Endothelial cell of umbilical vein (primary cell): Measurements from ENCODE around the gene SKP1. TPM values are rescaled to one million over a fixed set of nuclear protein-coding genes. Genes with fewer than 3 reads are reported as not detected.

Experiments used
- BruUV-seq: library from RNA; stranded (reverse); fragments of 400-500 nt; replicated peaks from 2 replicates; lab custom pipeline; 2021; lab: Mats Ljungman, UMichigan
- CTCF ChIA-PET: fragments of 300-600, 350-600 bp; sonication (Branson Sonifier 250); formaldehyde crosslinking; loops from one replicate; lab custom pipeline; 2021; ENCODE audit warnings: antibody characterized with exemption, inconsistent platforms; lab: Charles Lee
- POLR2A ChIA-PET: fragments of 300-600, 350-600 bp; sonication (Branson Sonifier 250); formaldehyde crosslinking; loops from one replicate; lab custom pipeline; 2021; ENCODE audit warnings: antibody characterized with exemption, inconsistent platforms; lab: Charles Lee
- DNase-seq: peaks from one replicate; pipeline ENCODE4 v3.0.0-alpha.2; 2011; ENCODE audit warnings: low read depth, low spot score
- FAIRE-seq: peaks from 2 replicates; lab custom pipeline; 2011; peaks lifted over from hg19 to GRCh38; lab: Jason Lieb, UNC
- H2AFZ ChIP-seq: 2 replicates; pipeline ENCODE4 v1.6.0; 2012; ENCODE audit warnings: low read depth, low read length, control low read depth, inconsistent platforms
- H3K27ac ChIP-seq: 2 replicates; pipeline ENCODE4 v1.5.1; 2011; ENCODE audit warnings: low read depth, mild to moderate bottlenecking, control low read depth, low read length, moderate library complexity; ENCODE audit not compliant: insufficient read depth
- H3K27me3 ChIP-seq, 2 experiments: 2 replicates each; pipeline versions ENCODE4 v1.6.0 to v1.6.1; 2011; ENCODE audit warnings: low read length in 2 of 2, mixed read lengths in 1 of 2; ENCODE audit not compliant: control insufficient read depth in 2 of 2, insufficient read depth in 2 of 2
- H3K36me3 ChIP-seq, 2 experiments: 2 replicates in 1 of 2; 3 replicates in 1 of 2; pipeline ENCODE4 v1.5.1; 2011; ENCODE audit warnings: low read length in 2 of 2, mild to moderate bottlenecking in 1 of 2, moderate library complexity in 1 of 2; ENCODE audit not compliant: control insufficient read depth in 2 of 2, insufficient read depth in 2 of 2; ENCODE audit errors: extremely low read depth in 1 of 2
- H3K4me1 ChIP-seq: 3 replicates; pipeline ENCODE4 v1.5.1; 2011; ENCODE audit warnings: mild to moderate bottlenecking, low read length; ENCODE audit not compliant: control insufficient read depth, insufficient read depth; ENCODE audit errors: extremely low read depth
- H3K4me2 ChIP-seq: 2 replicates; pipeline ENCODE4 v1.6.1; 2011; ENCODE audit warnings: low read length, control low read depth, mixed read lengths; ENCODE audit not compliant: insufficient read depth
- H3K4me3 ChIP-seq, 3 experiments: fragments of 200-600 bp in 1 of 3; sonication (generic), shearing (Covaris generic) in 1 of 3; replicated peaks in 1 of 3; 2 replicates each; pipeline ENCODE4 v1.5.1; 2011 to 2016; ENCODE audit warnings: control low read depth in 3 of 3, low read length in 3 of 3, mild to moderate bottlenecking in 2 of 3, inconsistent platforms in 1 of 3, low read depth in 1 of 3, moderate library complexity in 1 of 3; ENCODE audit not compliant: insufficient read depth in 1 of 3
- H3K79me2 ChIP-seq: 2 replicates; pipeline ENCODE4 v1.6.0; 2012; ENCODE audit warnings: low read length, inconsistent platforms; ENCODE audit not compliant: control insufficient read depth, insufficient read depth
- H3K9ac ChIP-seq: replicated peaks from 2 replicates; pipeline ENCODE3; 2011; ENCODE audit warnings: low read length, control low read depth; ENCODE audit not compliant: insufficient read depth; ENCODE audit errors: extremely low read depth
- H3K9me1 ChIP-seq: replicated peaks from 3 replicates; pipeline ENCODE4 v1.6.0; 2011; ENCODE audit warnings: mild to moderate bottlenecking, low read length; ENCODE audit not compliant: control insufficient read depth, insufficient read depth; ENCODE audit errors: extremely low read depth
- H3K9me3 ChIP-seq: replicated peaks from 2 replicates; pipeline ENCODE4 v1.5.1; 2012; ENCODE audit warnings: low read length, inconsistent platforms; ENCODE audit not compliant: control insufficient read depth, insufficient read depth
- H4K20me1 ChIP-seq: replicated peaks from 2 replicates; pipeline ENCODE3; 2011; ENCODE audit warnings: mild to moderate bottlenecking, low read length; ENCODE audit not compliant: control insufficient read depth, insufficient read depth; ENCODE audit errors: extremely low read depth
- CTCF ChIP-seq, 2 donors: IDR thresholded peaks; 1 replicate in 1 of 2; 2 replicates in 1 of 2; pipeline ENCODE4 v1.5.1; 2011; ENCODE audit warnings: low read length in 2 of 2, mild to moderate bottlenecking in 2 of 2, moderate library complexity in 2 of 2, control low read depth in 1 of 2, inconsistent platforms in 1 of 2, low read depth in 1 of 2; ENCODE audit not compliant: insufficient read depth in 1 of 2; ENCODE audit errors: extremely low read depth in 1 of 2
- EZH2 ChIP-seq: IDR thresholded peaks from 2 replicates; pipeline ENCODE4 v1.6.1; 2012; ENCODE audit warnings: borderline replicate concordance, low read depth, mild to moderate bottlenecking, moderate library complexity, low read length, inconsistent platforms; ENCODE audit not compliant: severe bottlenecking
- FOS ChIP-seq: IDR thresholded peaks from 2 replicates; pipeline ENCODE4 v1.6.1; 2011; ENCODE audit warnings: mild to moderate bottlenecking, low read length, moderate library complexity, borderline replicate concordance; ENCODE audit not compliant: insufficient read depth
- GATA2 ChIP-seq: IDR thresholded peaks from 2 replicates; pipeline ENCODE4 v1.7.0; 2011; ENCODE audit warnings: low read depth, mild to moderate bottlenecking, moderate library complexity, mixed read lengths, low read length; ENCODE audit not compliant: insufficient read length, insufficient read depth
- JUN ChIP-seq: IDR thresholded peaks from 2 replicates; pipeline ENCODE4 v1.6.1; 2011; ENCODE audit warnings: borderline replicate concordance, low read depth; ENCODE audit not compliant: insufficient read length, insufficient read depth
- MAX ChIP-seq: IDR thresholded peaks from 2 replicates; pipeline ENCODE4 v1.6.1; 2011; ENCODE audit not compliant: insufficient read depth, insufficient read length
- MYC ChIP-seq: IDR thresholded peaks from one replicate; pipeline ENCODE4 v1.6.1; 2011; ENCODE audit warnings: mild to moderate bottlenecking, low read depth, low read length
- POLR2A ChIP-seq: IDR thresholded peaks from 2 replicates; pipeline ENCODE4 v1.6.1; 2012; ENCODE audit warnings: low read depth, mild to moderate bottlenecking, control low read depth, low read length
- POLR2AphosphoS5 ChIP-seq: IDR thresholded peaks from 2 replicates; pipeline ENCODE4 v1.6.1; 2012; ENCODE audit warnings: low read depth, mild to moderate bottlenecking, control low read depth, low read length, moderate library complexity; ENCODE audit not compliant: insufficient read depth
- dilution Hi-C: fragments of 300-500 bp; cut with MboI; formaldehyde crosslinking; loops from one replicate; pipeline ENCODE4 v1.15.0; 2019; ENCODE audit warnings: low sequenced_read_pairs; ENCODE audit not compliant: extremely low pct_ligation_motif_present
- intact Hi-C: fragments of 100-400 bp; cut with micrococcal nuclease; formaldehyde crosslinking; loops from one replicate; pipeline ENCODE4 v1.10.0; 2022
- polyA plus RNA-seq, 4 experiments: library from polyadenylated mRNA; depleted of rRNA in 3 of 4; stranded (reverse) in 3 of 4; unstranded in 1 of 4; fragments of >200 nt; gene quantifications; 2 replicates each; pipeline versions ENCODE4 v1.2.1 to v1.2.3, GENCODE V29; 2011 to 2012; ENCODE audit warnings: missing spikeins in 1 of 4
- total RNA-seq: library from RNA; stranded (reverse); gene quantifications from 2 replicates; pipeline ENCODE4 v1.2.3, GENCODE V29; 2021

Gene SKP1
- total and polyA plus RNA-seq, 2 donors (not counting 3 experiments of a cell fraction or from before 2014, with no cell fraction given) = 214 to 320 TPM

DNA sequence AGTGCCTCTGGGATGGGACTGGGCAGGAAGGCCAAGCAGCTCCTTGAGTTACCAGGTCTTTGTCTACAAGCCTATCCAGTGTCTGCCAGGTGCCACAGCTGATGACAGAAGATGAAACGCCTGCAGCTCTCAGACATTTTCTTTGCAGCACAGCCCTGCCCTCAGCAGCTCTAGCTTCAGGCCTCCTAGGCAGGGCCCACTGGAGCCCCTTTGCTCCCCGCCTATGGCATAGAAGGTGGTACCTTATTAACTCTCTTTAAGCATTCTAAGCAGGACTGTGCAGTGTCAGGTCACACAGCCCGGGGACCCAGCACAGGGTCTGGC, 1.3 kb upstream of the SKP1 start:
- DNase-seq (no peak), FAIRE-seq (no peak)
- Histone ChIP-seq H3K9me3 (no peaks in the 10 kb centered on the region), H3K27ac (no peak overlapping the region), H3K9me1 (no peaks in the 10 kb centered on the region), H3K27me3 (no peaks in the 10 kb centered on the region), H3K4me1 (peaks cover 18% of the 10 kb centered on the region), H3K79me2 (peaks cover 37% of the 10 kb centered on the region), H3K36me3 (peaks cover 0 to 3% of the 10 kb centered on the region in 2 experiments), H3K4me3 (no peak overlapping the region), H3K9ac (no peak overlapping the region), H2AFZ (no peak overlapping the region), H3K4me2 (no peak overlapping the region), H4K20me1 (peaks cover 13% of the 10 kb centered on the region)
- BruUV-seq = no TSS peak
- intact Hi-C loops = loop anchor here (5.0 kb wide), 1 partner anchor 404 kb away; no protein-coding TSS in a partner anchor
- dilution Hi-C loops = no loop called here
- CTCF ChIA-PET = interaction anchor here (2.2 to 2.8 kb wide), 2 partner anchors 111 to 138 kb away, joined by 6 to 9 read pairs; no protein-coding TSS in a partner anchor
- POLR2A ChIA-PET = interaction anchor here (1.4 kb wide), 1 partner anchor 10 kb away, joined by 4 read pairs; no protein-coding TSS in a partner anchor
- TF ChIP-seq FOS = no peak

DNA sequence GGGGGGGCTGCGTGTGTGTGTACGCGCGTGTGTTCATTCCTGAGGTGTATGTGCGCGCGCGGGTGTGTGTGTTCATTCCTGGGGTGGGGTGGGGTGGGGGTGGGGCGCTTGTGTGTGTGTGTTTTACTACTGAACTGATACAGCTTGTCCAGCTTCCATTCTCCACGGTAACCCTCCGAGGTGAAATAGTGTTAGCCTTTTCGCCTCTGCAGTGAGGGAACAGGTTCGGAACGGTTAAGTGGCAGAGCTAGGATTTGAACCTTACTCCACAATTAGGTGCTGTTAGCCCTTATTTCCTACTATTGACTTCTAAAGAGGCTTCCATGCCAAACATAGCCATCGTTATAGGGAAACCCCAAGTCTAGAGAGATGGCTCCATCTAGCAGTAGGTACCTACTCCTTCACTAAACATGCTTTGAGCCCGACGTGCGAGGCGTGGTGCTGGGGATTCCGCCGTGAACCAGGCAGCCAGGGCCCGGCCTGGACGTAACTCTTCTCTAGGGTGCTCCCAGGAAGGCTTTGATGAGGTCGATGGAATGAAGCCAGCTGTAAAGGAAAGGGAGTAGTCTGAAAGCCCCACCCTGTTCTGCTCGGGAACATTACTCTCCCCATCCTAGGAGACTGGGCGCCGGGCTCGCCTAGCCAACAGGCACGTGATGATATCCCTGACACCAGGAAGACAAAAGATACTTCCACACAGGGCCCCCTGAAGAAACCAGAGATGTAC, 782 bp upstream of the SKP1 start:
- intact Hi-C loops = loop anchor here (1.0 to 5.0 kb wide), 5 partner anchors 49 to 561 kb away; partner anchors contain the start of genes CAMLG, PPP2CA and UBE2B
- POLR2A ChIA-PET = interaction anchor here (0.6 to 2.2 kb wide), 9 partner anchors 10 to 112 kb away, joined by 3 to 15 read pairs (median 5); partner anchors contain the start of gene PPP2CA

More for the DNA sequence above, 782 bp upstream of the SKP1 start:
- Histone ChIP-seq H3K27me3 (no peaks in the 10 kb centered on the region), H3K4me2 (peak overlapping the region; percentile 72), H3K9me1 (no peaks in the 10 kb centered on the region), H3K27ac (peak overlapping the region; percentile 85), H3K4me3 (peak overlapping the region; percentile 91 to 99 (median 98)), H3K9ac (peak overlapping the region; percentile 93), H2AFZ (peak overlapping the region; percentile 79), H3K79me2 (peaks cover 41% of the 10 kb centered on the region), H3K4me1 (peaks cover 18% of the 10 kb centered on the region), H3K36me3 (peaks cover 0 to 4% of the 10 kb centered on the region in 2 experiments), H3K9me3 (no peaks in the 10 kb centered on the region), H4K20me1 (peaks cover 13% of the 10 kb centered on the region)
- DNase-seq (no peak), FAIRE-seq (peak; percentile 63)
- dilution Hi-C loops = no loop called here
- TF ChIP-seq EZH2 (no peak), MYC (no peak), POLR2AphosphoS5 (no peak), POLR2A (no peak), FOS (no peak), CTCF (IDR thresholded peaks at IDR 0.05; ENCODE audit: extremely low read depth in 1 of 2, insufficient read depth in 1 of 2, low read depth in 1 of 2, low read length in 2 of 2) (no peak), GATA2 (no peak), JUN (no peak), MAX (no peak)
- BruUV-seq = TSS peak; percentile 89
- CTCF ChIA-PET = interaction anchor here (1.1 to 2.8 kb wide), 4 partner anchors 33 to 410 kb away, joined by 3 to 9 read pairs (median 5); no protein-coding TSS in a partner anchor
